HK-2 (cell line): ENCODE results near the gene TTYH3.
"Not testable (repeated sequence)": the region's sequence is repeated elsewhere in the genome, so short reads cannot be mapped to it uniquely, and the experiment has no call there.

Experiments used
- DNase-seq: peaks from one replicate; pipeline ENCODE4 v3.0.0-alpha.2; 2018; ENCODE audit not compliant: unreplicated experiment

The TTYH3 gene

GRCh38 chr7:2603044-2603965, 28.5 kb upstream of the TTYH3 start:
- no peak for DNase-seq

DNA sequence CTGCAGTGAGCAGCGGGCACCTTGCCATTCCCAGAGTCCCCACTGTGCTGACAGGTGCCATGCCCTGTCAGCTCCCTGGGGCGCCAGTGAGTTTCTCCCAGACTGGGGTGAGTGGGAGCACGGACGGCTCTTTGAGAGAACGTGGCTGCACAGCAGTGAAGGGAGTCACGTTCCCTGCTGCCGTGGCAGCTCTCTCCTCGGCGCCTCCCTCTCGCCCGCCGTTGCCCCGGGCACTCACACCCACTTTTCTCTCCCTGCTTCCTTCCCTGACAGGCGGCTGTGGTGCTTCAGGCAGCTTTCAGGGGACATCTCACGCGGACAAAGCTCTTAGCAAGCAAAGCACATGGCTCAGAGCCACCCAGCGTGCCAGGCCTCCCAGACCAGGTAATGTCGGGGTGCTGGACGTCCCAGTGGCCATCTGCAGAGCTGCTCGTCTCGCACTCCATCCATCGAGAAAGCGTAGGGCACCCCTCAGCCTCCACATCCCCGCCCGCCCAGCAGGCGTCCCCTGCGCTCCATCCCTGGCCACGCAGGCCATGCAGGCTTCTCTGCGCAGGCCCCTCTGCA, 27.1 kb upstream of the TTYH3 start:
- no peak for DNase-seq

DNA sequence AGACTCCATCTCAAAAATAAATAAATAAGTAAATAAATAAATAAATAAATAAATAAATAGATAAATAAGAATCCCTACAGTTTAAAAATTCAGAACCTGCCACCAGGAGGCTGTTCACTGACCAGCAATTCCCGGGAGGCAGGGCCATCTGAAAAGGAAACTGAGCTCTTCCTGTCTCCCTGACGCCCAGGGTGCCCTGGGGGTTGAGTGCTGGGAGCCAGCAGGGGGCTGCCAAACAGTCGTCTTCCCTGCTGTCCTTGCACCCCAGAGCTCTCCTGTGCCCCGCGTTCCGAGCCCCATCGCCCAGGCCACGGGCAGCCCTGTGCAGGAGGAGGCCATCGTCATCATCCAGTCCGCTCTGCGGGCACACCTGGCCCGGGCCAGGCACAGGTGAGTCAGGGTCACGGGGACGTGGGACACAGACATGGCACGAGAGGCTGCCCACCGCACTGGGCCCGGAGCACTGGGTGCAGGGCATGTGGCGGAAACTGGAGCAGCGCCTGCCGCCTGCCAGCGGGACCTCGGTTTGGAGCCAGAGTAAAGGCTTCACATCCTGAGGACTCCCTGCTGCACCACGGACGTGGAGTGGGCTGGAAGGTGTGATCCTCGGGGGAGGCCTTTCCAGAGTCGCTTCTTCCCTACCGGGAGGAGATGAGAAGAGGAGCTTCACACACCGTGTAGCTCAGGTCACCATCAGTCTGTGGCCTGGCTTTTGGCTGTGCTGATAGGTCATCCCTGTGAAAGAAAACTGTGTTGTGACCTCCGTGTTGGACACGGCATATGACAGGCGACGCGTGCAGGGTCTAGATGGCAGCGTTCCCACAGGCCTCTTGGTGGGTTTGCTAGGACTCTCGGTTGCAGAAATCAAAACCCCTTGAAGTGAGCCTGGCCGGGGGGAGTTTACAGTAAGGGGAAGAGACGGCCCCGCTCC, 25.9 kb upstream of the TTYH3 start:
- DNase-seq = no peak

GRCh38 chr7:2606539-2606936, 25.2 kb upstream of the TTYH3 start:
- no peak for DNase-seq

DNA sequence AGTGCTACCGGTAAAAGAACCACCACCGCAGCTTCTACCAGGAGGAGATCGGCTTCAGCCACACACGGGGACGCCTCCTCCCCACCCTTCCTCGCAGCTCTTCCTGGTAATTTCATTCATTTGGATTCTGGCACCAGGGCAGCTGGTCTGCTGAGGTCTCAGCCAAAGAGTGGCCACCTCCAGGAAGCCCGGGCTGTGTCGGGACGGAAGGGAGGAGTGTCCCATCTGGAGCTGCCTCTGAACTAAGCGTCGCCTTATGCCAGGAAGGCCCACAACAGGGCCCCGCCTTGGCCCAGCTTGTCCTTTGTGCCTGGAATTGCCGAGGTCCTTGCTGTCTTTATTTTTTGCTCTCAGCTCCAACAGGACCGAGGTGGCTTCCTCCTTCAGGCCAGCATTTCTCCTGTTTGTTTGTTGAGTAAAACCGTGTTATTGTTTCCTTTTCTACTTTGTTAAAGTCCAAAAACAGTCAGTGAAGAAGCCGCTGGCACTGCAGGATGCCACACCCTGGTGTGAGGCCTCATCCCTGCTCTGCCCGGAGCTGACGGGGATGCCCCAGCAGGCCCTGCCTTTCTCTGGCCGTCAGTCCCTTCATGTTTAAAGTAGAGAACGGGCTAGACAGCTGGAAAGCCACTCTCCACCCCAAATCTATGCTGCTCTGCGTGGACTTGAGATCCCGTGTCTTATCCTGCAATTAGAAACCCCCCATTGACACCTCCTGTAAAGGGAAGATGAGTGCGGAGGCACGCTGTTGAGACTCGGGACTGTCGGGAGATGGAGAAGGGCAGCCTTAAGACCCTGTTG, 24.5 kb upstream of the TTYH3 start:
- no peak for DNase-seq

- DNase-seq = no peak
These were observed 23.6 kb upstream of the TTYH3 start for GRCh38 chr7:2607923-2608904.

DNA sequence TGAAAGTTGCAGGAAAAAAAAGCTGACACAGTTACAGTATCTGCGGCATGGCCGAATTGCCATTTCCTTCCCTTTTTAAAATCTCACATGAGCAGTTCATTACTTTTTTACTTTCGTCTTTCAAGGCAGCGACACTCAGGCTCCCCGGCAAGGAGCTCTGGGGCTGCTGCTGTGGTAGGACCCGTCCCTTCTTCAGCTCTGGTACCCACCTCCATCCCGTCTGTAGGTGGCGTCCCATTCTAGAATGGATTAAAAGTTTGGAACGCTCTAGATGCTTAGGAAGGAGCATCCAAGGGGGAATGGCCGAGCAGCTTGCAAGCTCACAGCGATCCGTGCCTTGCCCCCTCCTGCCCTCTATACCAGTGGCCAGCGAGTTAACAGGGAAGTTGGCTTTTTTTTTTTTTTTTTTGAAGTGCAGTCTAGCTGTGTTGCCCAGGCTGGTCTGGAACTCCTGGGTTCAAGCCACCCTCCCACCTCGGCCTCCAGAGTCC, 22.8 kb upstream of the TTYH3 start:
- no peak for DNase-seq

DNA sequence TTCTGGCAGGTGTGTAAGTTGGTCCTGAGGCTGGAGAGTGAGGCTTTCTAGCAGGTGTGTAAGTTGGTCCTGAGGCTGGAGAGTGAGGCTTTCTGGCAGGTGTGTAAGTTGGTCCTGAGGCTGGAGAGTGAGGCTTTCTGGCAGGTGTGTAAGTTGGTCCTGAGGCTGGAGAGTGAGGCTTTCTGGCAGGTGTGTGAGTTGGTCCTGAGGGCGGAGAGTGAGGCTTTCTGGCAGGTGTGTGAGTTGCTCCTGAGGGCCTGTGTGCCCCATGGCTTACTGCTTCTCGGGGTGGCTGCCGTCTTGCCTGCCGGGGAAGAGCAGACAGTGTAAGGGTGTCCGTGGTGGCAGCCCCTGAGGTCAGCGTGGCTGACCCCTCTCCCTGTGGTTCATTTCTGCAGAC, 22.1 kb upstream of the TTYH3 start:
- DNase-seq = not testable (repeated sequence)

DNA sequence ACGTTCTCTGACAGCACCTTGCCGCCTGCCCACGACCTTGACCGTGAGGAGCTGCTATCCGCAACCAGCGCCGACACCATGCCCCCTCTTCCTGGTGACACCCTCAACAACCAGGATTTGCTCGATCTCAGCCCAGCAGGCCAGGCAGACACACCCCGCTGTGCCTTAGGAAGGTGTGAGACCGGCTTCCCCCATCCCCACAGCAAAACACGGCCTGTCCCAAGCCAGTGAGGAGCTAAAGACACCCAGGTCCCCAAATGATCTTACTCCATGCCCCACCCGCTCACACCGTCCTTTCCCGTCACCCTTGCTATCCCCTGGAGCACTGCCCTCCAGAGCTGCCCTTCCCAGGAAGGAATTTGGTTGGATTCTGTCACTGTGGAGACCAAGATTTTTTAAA, 21.3 kb upstream of the TTYH3 start:
- DNase-seq = no peak

- DNase-seq = no peak
These were observed 20.9 kb upstream of the TTYH3 start for GRCh38 chr7:2610898-2611297.

DNA sequence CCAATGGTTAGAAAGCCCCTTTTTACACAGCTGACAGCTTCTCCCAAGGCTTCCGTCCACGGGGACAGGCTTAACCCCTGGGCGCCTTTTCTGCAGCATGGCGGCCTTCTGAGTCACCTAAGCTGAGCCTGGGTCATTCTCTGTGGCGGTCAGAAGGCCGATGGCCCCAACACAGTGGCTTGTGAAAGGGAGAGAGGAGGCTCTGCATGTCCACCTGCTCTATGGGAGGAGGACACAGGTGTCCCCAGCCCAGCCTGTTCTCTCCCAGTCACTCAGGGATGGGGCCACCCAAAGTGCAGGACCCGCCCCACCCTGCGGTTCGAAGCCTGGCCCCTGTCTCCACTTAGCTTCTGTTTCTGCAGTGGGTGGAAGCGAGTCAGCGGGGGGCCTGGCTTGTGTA, 20.4 kb upstream of the TTYH3 start:
- no peak for DNase-seq

DNA sequence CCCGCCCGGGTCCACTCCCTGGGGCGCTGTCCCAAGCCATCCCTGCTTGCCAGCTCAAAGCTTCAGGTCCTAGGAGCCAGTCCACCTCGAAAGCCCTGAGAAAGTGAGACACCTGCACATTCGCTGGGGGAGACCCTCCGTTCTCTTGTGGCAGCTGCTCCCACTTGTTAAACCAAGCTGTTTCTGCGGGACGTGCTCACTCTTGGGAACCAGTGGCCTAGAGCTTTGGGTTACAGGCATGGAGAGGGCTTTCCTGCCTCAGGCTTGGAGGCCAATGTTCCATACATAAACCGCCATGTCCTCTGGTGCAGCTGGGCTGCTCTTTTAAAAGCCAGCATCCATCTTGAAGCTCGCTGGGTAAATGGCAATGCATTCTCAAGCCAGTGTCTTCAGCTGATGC, 19.9 kb upstream of the TTYH3 start:
- DNase-seq = no peak

DNA sequence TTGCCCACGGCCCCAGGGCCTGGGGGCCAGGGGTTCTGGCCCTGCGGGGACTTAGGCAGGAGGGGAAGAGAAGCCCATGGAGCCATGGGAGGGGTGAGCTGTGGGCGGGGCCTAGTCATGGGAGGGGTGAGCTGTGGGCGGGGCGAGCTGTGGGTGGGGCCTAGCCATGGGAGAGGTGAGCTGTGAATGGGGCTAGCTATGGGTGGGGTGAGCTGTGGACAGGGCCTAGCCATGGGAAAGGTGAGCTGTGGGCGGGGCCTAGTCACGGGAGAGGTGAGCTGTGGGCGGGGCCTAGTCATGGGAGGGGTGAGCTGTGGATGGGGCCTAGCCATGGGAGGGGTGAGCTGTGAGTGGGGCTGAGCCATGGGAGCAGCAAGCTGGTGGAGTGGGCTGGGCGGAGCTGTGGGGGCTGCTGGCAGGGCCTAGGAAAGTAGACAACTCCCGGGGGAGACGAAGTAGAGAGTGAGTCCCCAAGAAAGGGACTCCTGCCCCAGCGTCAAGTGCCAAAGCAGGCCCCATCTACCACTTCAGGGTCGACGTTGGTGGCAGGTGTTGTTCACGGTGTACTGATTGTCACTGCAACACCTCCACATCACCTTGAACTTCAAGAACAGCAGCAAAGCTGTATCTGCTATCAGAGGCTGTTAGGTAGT, 19.2 kb upstream of the TTYH3 start:
- DNase-seq = no peak

- no peak for DNase-seq
These were observed 18.5 kb upstream of the TTYH3 start for GRCh38 chr7:2613098-2613930.

GRCh38 chr7:2613931-2614600, 17.7 kb upstream of the TTYH3 start:
- no peak for DNase-seq

DNA sequence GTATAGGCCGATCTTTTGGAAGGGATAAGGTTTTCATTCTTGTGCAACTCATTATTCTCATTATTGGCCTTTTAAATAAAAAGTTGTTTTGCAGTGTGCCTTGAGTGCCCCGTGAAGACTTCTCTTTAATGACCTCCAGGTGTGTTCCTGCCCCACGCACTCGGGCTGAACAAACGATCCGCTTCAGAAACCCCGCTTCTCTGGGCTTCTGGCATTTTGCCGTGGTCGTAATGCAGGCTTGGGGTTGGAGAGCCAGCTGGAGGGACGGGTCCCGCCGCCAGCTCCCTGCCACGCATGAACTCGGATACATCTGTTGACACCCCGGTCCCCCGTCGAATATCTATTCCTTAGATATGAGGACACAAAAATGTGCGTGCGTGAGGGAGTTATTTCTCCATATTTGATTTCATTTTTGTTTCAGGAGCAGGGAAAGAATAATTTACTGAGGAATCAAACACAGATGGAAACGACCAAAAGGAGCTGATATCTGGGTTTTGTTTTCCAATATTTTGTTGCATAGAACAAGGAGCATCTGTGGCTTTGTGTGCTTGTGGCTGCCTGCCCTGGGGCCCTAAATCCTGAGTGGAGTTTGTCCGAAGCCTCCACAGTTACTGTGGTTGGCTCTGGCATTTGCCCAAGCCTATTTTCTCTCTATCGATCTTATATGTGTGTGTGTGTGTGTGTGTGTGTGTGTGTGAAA, 17.0 kb upstream of the TTYH3 start:
- DNase-seq = no peak
